ENCODE data around the gene EXOC7. TPM values are rescaled to one million over a fixed set of nuclear protein-coding genes. Genes with fewer than 3 reads are reported as not detected.

EXOC7 gene
- total RNA-seq, 3 donors from 2014 or later = 91.0 to 145 (median 142) TPM

GRCh38 chr17:76085066-76085730 is 18.4 kb downstream of the EXOC7 start:
- intact Hi-C loops (cut with DNase I, micrococcal nuclease) = no loop called here
- no peak for TF ChIP-seq CTCF (IDR thresholded peaks at IDR 0.05)

GRCh38 chr17:76083536-76084182 is 19.9 kb downstream of the EXOC7 start:
- H3K4me1 ChIP-seq (ENCODE audit: low read depth) = no peaks in the 10 kb centered on the region
- ATAC-seq (no peak), DNase-seq (peak in 1 of 3 donors; percentile 39)
- no peak overlapping the region for H3K4me3 ChIP-seq
- TF ChIP-seq CTCF (IDR thresholded peaks at IDR 0.05) = no peak
- no peaks in the 10 kb centered on the region for H3K36me3 ChIP-seq (ENCODE audit: low read depth)
- H3K9me3 ChIP-seq = no peaks in the 10 kb centered on the region
- intact Hi-C loops (cut with DNase I, micrococcal nuclease) = no loop called here

More at GRCh38 chr17:76085066-76085730, 18.4 kb downstream of the EXOC7 start:
- Histone ChIP-seq H3K4me3 (no peak overlapping the region), H3K36me3 (ENCODE audit: low read depth) (no peaks in the 10 kb centered on the region), H3K9me3 (no peaks in the 10 kb centered on the region), H3K4me1 (ENCODE audit: low read depth) (no peaks in the 10 kb centered on the region)
- DNase-seq = no peak
- no peak for ATAC-seq

- Histone ChIP-seq H3K4me3 (no peak overlapping the region), H3K36me3 (ENCODE audit: low read depth) (no peaks in the 10 kb centered on the region), H3K4me1 (ENCODE audit: low read depth) (no peaks in the 10 kb centered on the region), H3K9me3 (no peaks in the 10 kb centered on the region)
- ATAC-seq (no peak), DNase-seq (peak in 1 of 3 donors; percentile 39)
- TF ChIP-seq CTCF (IDR thresholded peaks at IDR 0.05) = no peak
- intact Hi-C loops (cut with DNase I, micrococcal nuclease) = no loop called here
These were observed 21.0 kb downstream of the EXOC7 start for GRCh38 chr17:76082326-76083251.

- DNase-seq = peak in 1 of 3 donors; percentile 34
- Histone ChIP-seq H3K4me3 (no peak overlapping the region), H3K36me3 (ENCODE audit: low read depth) (no peaks in the 10 kb centered on the region), H3K4me1 (ENCODE audit: low read depth) (peaks cover 6% of the 10 kb centered on the region), H3K9me3 (no peaks in the 10 kb centered on the region)
- no peak for TF ChIP-seq CTCF (IDR thresholded peaks at IDR 0.05)
- intact Hi-C loops (cut with DNase I, micrococcal nuclease) = no loop called here
- no peak for ATAC-seq
These were observed 22.0 kb downstream of the EXOC7 start for GRCh38 chr17:76081295-76082210.

Data from mucosa of descending colon (tissue), 3 donors.